NOMO-1 (cell line): ENCODE data around the gene C11orf87.

Source experiments
- DNase-seq, 2 experiments: peaks; one replicate each; lab custom pipeline; 2025; ENCODE audit not compliant: unreplicated experiment in 2 of 2; lab: John Stamatoyannopoulos, UW

Gene C11orf87

DNA sequence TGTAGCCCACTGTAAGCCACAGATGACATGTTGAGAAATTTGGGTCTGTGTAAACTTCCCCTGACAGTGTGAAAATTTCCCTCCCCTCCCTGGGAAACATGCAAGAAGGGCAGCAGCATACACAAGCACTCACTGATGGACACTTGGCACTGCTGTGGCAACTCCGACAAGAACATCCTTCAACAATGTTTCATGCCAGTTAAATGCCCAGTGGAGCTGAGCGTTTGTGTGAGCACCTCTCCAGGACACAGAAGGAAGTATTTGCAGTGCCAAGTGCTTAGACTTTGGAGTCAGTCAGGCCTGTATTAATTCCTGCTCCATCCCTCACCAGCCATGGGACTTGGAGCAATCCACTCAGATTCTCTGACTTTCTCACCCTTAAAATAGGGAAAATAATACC is 17.7 kb downstream of the C11orf87 start:
- no peak for DNase-seq

DNA sequence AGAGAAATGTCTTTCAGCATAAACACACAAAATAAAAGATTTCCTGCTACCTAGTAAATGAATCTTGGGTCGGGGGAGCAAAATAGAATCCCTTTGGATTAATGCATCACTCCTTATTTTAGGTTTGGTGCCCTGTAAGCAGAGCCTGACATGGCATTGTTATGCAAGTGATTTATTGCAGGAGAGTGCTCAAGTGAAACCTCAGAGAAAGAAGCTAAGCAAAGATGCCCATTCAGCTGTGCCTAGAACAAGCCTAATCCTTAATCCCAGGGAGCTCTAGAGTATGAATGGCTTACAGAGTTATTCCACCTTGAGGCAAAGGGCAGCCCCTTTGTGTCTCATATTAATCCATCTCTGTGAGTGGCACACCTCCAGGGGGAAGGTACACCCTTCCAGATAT is 21.1 kb downstream of the C11orf87 start:
- DNase-seq: no peak

DNA sequence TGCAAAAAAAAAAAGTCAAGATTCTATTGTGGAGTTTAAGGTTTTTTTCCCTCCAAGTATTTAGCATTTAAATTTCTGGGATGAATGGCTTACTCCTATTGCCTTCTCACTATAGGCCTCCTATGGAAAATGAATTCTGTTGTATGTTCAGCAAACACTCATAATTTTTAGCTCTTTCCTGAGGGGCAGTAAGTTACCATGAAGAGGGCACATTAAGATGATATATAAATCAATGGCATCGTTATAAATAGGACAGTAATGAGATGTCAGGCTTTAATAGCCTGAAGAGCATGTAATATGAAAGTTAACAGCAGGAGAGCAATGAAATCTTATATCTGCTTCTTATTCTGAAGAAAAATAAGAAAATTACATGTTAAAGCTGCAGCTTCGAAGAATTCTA is 32.9 kb downstream of the C11orf87 start:
- no peak for DNase-seq
